NCI-H2171 treated with DMSO at 0.1 percent for 48 hours (cell line): ENCODE measurements around the gene SLC35F1.

Experiments used
- DNase-seq: peaks from one replicate; lab custom pipeline; 2025; lab: John Stamatoyannopoulos, UW

Gene SLC35F1

DNA sequence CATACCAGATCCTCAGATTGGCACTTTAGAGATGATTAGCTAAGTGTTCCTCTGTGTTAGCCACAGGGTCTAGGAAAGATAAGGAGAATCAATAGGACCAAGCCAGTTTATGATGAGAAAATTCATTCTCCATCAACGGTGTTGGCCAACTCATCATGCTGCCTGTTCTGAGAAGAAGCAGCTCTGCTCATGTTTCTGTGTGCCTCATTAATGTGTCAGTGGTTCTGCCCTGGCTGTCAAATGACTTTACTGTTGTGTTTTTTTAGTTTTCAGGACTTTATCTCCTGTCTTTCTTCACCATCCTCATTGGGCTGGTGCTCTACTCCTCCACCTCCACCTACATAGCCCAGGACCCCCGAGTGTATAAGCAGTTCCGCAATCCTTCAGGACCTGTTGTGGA, 406.7 kb downstream of the SLC35F1 start:
- DNase-seq = no peak

DNA sequence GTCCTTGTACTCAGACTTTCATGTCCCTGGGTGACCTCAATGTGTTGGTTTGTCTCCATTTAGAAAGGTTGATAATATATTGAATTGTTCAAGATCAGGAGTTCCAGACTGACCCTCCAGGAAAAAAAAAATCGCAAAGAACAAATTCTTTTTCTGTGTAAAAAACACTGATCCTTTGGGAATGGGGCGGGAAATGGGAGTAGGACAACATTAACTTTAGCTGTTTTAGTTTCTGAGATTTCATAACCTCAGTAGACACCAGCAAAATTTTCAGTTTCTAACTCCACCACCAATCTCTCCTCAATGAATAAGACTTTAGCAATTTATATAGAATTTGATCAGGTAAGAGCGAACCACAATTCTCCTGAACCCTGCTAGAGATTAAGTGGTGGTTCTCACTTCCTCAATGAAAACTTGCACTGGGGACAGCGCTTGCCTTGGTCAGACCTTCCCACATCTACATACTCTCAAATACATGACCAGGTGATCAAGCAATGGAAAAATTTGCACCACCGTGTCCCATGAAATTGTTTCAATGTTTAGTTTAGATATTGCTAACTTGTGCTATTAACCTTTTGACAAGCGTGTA, 409.8 kb downstream of the SLC35F1 start:
- DNase-seq = no peak

DNA sequence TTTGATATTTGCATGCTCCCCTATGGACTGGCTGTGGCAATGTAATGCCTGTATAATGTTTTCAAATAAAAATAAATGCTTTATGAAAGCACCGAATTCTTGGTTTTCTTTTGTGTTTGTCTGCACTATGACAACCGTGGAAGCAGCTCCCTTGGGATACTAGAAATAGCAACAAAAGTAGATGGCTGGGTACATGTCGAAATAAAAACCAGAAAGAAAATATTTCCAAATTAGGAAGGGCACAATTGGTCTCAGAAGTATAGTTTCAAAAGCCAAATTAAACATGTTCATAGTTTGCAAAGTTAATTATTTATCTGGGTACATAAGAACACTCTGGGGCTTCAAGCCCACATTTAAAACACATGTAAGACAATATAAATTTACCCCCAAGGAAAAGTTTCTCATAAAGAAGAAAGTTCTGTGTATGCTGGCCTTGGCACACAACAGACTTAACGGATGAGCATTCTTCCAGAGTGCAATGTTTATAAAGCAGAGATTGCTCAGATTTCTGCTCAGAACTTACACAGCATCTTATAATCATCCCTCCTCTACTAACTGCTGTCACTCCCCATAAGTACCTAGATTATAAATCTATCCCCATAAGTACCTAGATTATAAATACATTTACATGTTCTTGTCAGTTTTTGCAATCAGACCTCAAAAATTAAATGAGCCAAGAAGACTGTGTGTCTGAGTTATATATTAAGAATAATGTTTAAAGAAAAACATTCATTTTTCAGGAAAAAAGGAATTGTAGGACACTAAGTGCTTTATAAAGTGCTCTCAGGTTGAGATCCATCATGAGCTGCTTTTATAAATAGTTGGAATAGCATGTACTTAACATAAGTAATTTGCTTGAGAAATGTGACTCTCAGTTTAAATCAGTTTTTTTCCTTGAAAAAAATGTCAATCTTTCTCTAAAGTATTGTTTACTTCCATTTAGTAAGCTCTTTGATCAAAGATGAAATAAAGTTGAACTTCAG, 410.8 kb downstream of the SLC35F1 start:
- no peak for DNase-seq

GRCh38 chr6:118318648-118319047, 411.6 kb downstream of the SLC35F1 start:
- no peak for DNase-seq

GRCh38 chr6:118319416-118319815, 412.4 kb downstream of the SLC35F1 start:
- no peak for DNase-seq

- no peak for DNase-seq
These were observed 413.0 kb downstream of the SLC35F1 start for GRCh38 chr6:118319894-118320649.

GRCh38 chr6:118320652-118321051, 413.6 kb downstream of the SLC35F1 start:
- DNase-seq = peak; percentile 24

GRCh38 chr6:118324116-118324515, 417.1 kb downstream of the SLC35F1 start:
- DNase-seq = no peak

GRCh38 chr6:118325220-118325860, 418.3 kb downstream of the SLC35F1 start:
- DNase-seq = no peak

DNA sequence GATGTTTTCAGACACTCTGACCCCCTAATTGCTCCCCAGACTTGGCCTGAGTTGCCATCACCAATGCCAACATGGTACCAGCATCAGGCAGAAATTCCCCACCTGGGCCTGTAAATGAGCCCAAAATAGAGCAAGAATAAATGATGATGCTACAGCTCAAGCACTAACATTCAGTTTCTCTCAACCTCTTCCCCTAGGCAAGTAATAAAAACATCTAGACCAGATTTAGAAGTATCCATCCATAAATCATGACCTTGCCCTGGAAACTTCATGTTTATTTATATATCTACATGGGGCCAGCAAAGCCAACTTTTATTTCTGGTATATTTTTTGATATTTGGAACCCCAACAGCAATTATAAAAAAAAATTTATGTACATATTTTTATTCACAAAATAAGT, 419.6 kb downstream of the SLC35F1 start:
- no peak for DNase-seq

DNA sequence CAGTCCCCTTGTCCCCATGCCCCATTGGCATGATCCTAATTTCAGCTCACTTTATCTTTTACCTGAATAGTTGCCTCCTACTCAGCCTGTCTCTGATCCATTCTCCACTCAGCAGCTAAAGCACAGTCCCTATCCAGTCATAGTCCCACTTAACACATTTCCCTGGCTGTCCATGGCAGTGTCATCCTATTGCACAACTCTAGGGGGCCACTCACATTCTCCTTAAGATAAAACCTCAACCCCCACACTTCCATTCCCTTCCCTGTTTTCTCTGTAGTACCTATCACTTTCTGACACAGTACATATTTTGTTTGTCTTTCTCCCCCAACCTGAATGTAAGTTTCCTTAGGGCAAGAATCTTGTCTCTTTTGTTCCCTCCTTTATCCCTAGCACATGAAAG, 420.2 kb downstream of the SLC35F1 start:
- DNase-seq = no peak

- DNase-seq = peak; percentile 6
These were observed 426.7 kb downstream of the SLC35F1 start for GRCh38 chr6:118333772-118334171.

DNA sequence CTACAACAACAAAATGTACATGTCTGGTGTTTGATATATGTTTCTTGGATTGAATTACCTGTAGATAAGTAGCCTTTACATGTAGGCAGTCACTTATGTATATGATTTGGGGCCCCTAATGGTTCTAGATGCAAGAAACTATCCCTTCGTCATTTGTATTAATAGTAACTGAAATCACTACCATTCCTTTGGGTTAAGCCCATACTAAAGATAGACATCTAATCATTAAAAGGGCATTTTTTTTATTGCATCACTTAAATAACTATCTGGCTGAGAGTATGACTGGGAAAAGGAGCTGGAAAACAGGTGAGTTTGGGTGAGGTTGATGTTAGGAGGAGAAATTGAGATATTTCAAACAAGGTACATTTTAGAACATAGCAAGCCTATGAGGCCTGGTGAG, 427.6 kb downstream of the SLC35F1 start:
- no peak for DNase-seq

GRCh38 chr6:118335325-118335816, 428.3 kb downstream of the SLC35F1 start:
- peak; percentile 15 for DNase-seq

GRCh38 chr6:118344014-118344670, 437.1 kb downstream of the SLC35F1 start:
- no peak for DNase-seq

DNA sequence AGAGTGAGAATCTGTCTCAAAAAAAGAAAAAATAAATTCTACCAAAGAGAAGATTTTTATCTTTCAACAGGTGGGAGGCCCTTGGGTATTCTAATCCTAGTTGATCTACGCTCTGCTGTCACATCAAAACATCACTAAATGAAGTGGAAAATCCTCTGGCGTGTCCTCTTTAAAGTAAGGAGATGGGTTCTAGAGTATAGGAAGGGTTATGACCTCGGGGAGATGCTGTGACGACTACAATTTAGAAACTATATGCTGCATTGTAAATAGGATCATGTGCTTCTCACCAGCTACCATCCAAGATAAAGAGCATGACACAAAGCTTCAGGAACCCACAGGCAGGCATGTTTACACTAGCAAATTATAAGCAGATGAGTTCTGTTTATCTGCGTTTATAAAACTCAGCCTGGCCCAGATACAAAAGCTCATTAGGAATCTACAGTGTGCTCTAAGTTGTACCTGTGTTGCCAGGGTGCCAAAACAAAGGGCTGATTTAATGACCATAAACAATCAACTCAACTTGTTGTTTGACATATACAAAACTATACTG, 443.9 kb downstream of the SLC35F1 start:
- DNase-seq = no peak

DNA sequence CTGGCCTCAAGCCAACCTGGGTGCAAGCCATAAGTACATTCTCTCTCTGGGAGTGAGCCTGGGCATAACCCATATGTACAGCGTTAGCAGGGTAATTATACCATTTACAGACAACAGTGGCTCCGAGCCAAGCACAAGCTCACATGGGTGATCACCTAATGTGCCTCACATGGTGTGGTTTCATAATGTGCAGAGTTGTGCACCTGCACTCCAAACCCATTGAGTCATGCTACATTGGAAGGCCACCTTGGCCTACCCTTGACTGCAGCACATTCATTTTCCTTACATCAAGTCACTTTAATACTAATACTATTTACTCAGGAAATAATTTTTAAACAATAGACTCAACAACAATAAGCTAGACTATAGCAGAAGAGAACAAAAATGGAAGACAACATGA, 446.5 kb downstream of the SLC35F1 start:
- DNase-seq = peak; percentile 52

- no peak for DNase-seq
These were observed 447.6 kb downstream of the SLC35F1 start for GRCh38 chr6:118354641-118355040.

- DNase-seq = no peak
These were observed 449.0 kb downstream of the SLC35F1 start for GRCh38 chr6:118356054-118356453.

DNA sequence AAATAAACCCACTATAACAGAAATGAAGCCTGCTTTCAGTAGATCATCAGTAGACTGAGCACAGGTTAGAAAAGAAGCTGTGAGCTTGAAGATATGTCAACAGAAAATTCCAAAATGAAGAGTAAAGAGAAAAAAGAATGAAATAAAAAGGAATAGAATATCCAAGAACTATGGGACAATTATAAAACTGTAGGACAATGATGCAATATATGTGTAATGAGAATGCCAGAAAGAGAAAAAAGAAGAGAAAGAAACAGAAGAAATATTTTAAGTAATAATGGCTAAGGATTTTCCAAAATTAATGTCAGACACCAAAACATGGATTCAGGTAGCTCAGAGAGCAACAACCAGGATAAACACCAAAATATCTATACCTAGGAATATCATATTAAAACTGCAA, 449.6 kb downstream of the SLC35F1 start:
- DNase-seq = no peak
